Nephron progenitor cell (in vitro differentiated cells): ENCODE data around the gene MAN2A1.
A peak's percentile ranks its signal among the peaks of the same experiment; 100 is the strongest.
"Not testable (repeated sequence)": the region's sequence is repeated elsewhere in the genome, so short reads cannot be mapped to it uniquely, and the experiment has no call there.

Source experiments
- DNase-seq: peaks from one replicate; pipeline ENCODE4 v3.0.0; 2021
- H3K27ac Mint-ChIP-seq: 2 replicates; pipeline ENCODE4 v1.8.0; 2021; ENCODE audit warnings: mild to moderate bottlenecking, moderate library complexity, mixed read lengths
- H3K27me3 Mint-ChIP-seq: 2 replicates; pipeline ENCODE4 v1.8.0; 2021; ENCODE audit warnings: mild to moderate bottlenecking, low read depth, mixed read lengths; ENCODE audit not compliant: poor library complexity
- H3K36me3 Mint-ChIP-seq: 2 replicates; pipeline ENCODE4 v1.8.0; 2021; ENCODE audit warnings: low read depth, mixed read lengths
- H3K4me1 Mint-ChIP-seq: 2 replicates; pipeline ENCODE4 v1.8.0; 2021; ENCODE audit warnings: mixed read lengths
- H3K4me3 Mint-ChIP-seq: 2 replicates; pipeline ENCODE4 v1.8.0; 2021; ENCODE audit warnings: mild to moderate bottlenecking, moderate library complexity, mixed read lengths
- H3K9me3 Mint-ChIP-seq: 2 replicates; pipeline ENCODE4 v1.8.0; 2021; ENCODE audit warnings: mild to moderate bottlenecking, moderate library complexity, mixed read lengths
- CTCF ChIP-seq: fragments of 200-600 bp; sonication (generic); IDR thresholded peaks from 2 replicates; pipeline ENCODE4 v1.5.0; 2021; ENCODE audit warnings: antibody characterized with exemption

The MAN2A1 gene

DNA sequence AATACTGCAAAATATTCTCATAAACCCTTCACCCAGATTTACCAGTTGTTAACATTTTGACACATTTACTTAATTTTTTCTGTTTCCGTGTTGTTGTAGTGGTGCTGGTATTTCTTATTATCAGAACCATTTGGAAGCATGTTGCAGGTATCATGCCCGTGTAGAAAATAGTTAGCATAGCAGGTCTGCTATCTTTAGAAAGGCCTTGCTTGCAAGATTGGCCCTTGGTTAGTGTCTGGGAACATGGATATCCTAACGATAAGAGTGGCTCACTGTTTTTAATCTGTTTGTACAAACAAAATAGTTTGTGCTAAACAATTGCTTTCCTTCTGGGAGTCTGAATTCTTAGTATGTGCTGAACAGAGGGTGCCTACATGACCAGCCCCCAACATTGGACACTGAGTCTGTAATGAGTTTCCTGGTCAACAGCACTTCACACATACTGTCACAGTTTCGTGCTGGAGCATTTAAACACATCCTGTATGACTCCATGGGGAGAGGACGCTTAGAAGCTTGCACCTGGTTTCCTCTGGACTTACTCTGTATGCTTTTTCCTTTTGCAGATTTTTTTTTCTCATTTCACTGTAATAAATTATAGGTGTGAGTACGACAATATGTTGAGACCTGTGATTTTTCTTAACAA lies 66.9 kb downstream of the MAN2A1 start:
- Mint-ChIP-seq H3K9me3 (peaks cover 16% of the 10 kb centered on the region), H3K27ac (peak overlapping the region; percentile 44), H3K4me3 (no peak overlapping the region), H3K27me3 (no peaks in the 10 kb centered on the region), H3K4me1 (no peaks in the 10 kb centered on the region), H3K36me3 (peaks cover 55% of the 10 kb centered on the region)
- TF ChIP-seq CTCF, result no peak
- no peak for DNase-seq

DNA sequence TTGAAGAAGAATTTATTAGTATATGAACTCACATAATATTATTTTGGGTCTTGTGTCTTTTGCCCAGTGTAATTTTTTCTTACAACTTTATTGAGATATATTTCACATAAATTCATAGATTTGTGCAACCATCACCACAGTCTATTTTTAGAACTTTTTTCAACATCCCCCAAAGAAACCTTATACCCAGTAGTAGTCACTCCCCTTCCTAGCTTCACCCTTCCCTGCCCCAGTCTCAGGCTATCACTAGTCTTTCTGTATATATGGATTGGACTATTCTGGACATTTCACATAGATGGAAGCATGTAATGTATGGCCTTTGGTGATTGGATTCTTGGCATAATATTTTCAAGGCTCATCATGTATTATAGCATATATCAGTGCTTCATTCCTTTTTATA lies 67.8 kb downstream of the MAN2A1 start:
- no peak for DNase-seq
- H3K36me3 Mint-ChIP-seq, result peaks cover 58% of the 10 kb centered on the region
- H3K27me3 Mint-ChIP-seq, result no peaks in the 10 kb centered on the region
- no peaks in the 10 kb centered on the region for H3K4me1 Mint-ChIP-seq
- no peak for TF ChIP-seq CTCF
- H3K9me3 Mint-ChIP-seq, result peaks cover 17% of the 10 kb centered on the region
- no peak overlapping the region for H3K4me3 Mint-ChIP-seq
- H3K27ac Mint-ChIP-seq, result no peak overlapping the region

DNA sequence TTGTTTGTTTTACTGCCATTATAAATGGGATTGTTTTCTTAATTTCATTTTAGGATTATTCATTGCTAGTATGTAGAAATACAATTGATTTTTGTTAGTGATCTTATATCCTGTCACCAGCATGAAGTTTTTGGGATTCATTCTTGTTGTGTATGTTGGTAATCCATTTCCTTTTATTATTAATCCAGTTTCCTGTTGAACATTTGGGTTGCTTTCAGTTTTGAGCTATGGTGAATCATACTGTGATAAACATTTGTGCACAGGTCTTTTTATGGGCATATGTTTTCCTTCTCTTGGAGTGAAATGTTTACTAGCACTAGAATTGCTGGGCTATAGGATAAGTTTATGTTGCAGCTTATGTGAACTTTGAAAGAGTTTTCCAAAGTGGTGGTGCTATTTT lies 69.6 kb downstream of the MAN2A1 start:
- H3K4me3 Mint-ChIP-seq, result no peak overlapping the region
- no peaks in the 10 kb centered on the region for H3K27me3 Mint-ChIP-seq
- TF ChIP-seq CTCF, result no peak
- no peak for DNase-seq
- peaks cover 20% of the 10 kb centered on the region for H3K9me3 Mint-ChIP-seq
- H3K36me3 Mint-ChIP-seq, result peaks cover 65% of the 10 kb centered on the region
- H3K4me1 Mint-ChIP-seq, result no peaks in the 10 kb centered on the region
- H3K27ac Mint-ChIP-seq, result no peak overlapping the region

DNA sequence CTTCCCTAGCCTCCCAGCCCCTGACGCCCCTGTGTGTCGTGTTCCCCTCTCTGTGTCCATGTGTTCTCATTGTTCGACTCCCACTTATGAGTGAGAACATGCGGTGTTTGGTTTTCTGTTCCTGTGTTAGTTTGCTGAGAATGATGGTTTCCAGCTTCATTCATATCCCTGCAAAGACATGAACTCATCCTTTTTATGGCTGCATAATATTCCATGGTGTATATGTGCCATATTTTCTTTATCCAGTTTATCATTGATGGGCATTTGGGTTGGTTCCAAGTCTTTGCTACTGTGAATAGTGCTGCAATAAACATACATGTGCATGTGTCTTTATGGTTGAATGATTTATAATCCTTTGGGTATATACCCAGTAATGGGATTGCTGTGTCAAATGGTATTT lies 70.4 kb downstream of the MAN2A1 start:
- not testable (repeated sequence) for H3K4me1 Mint-ChIP-seq, H3K27me3 Mint-ChIP-seq, H3K27ac Mint-ChIP-seq, DNase-seq, H3K4me3 Mint-ChIP-seq
- H3K9me3 Mint-ChIP-seq, result peaks cover 20% of the 10 kb centered on the region
- H3K36me3 Mint-ChIP-seq, result peaks cover 64% of the 10 kb centered on the region

DNA sequence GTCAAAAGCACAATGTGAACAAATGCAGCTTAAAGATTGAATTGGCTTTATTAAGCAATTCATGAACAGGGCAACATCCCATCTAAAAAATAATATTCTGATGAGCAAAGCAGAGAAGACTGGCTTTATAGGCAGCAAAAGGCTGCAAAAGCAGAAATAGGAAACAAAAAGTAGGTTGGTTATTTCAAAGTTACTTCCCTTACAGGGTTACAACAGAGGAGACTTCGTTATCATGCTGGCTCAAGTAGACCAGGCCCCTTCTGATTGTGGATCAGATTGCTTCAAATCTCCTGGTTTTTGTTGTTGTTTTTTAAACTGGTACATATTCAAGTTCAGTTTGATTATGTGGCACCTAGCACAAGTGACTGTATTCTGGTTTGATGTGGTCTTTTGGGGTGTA lies 73.1 kb downstream of the MAN2A1 start:
- H3K4me1 Mint-ChIP-seq, result no peaks in the 10 kb centered on the region
- H3K36me3 Mint-ChIP-seq, result peaks cover 44% of the 10 kb centered on the region
- no peak for TF ChIP-seq CTCF
- H3K27ac Mint-ChIP-seq, result no peak overlapping the region
- no peak overlapping the region for H3K4me3 Mint-ChIP-seq
- DNase-seq, result no peak
- no peaks in the 10 kb centered on the region for H3K27me3 Mint-ChIP-seq
- H3K9me3 Mint-ChIP-seq, result peaks cover 20% of the 10 kb centered on the region

GRCh38 chr5:109767184-109767995 lies 77.7 kb downstream of the MAN2A1 start:
- H3K36me3 Mint-ChIP-seq, result peaks cover 43% of the 10 kb centered on the region
- H3K27me3 Mint-ChIP-seq, result no peaks in the 10 kb centered on the region
- TF ChIP-seq CTCF, result no peak
- H3K9me3 Mint-ChIP-seq, result peaks cover 3% of the 10 kb centered on the region
- H3K27ac Mint-ChIP-seq, result peak overlapping the region; percentile 32
- no peak for DNase-seq
- no peaks in the 10 kb centered on the region for H3K4me1 Mint-ChIP-seq
- H3K4me3 Mint-ChIP-seq, result no peak overlapping the region
